SU-DHL-6 (cell line): ENCODE measurements around the gene KCNK15.

Experiments used
- CTCF ChIP-seq: fragments of 200-600 bp; sonication (generic); IDR thresholded peaks from one replicate; pipeline ENCODE4 v1.5.1; 2017; ENCODE audit warnings: antibody characterized with exemption, mild to moderate bottlenecking, low read length, moderate library complexity; ENCODE audit not compliant: insufficient read depth, poor library complexity, severe bottlenecking
- EZH2phosphoT487 ChIP-seq: fragments of 200-600 bp; sonication (generic), shearing (Covaris generic); conservative IDR thresholded peaks from 2 replicates; pipeline ENCODE4 v1.6.1; 2018; ENCODE audit warnings: mild to moderate bottlenecking, antibody characterized with exemption, low read length, moderate library complexity, mixed read lengths

- no peak for TF ChIP-seq CTCF
- no peak for TF ChIP-seq EZH2phosphoT487
These were observed 50.6 kb downstream of the KCNK15 start for GRCh38 chr20:44796311-44796710.
